T-helper 2 cell treated with Interferon-gamma antibody and Interleukin-4, amounts not matched to agents 100 ng/mL and 5 ng/mL, for 36 hours (primary cell): Measurements from ENCODE around the gene PYGL. TPM values are rescaled to one million over a fixed set of nuclear protein-coding genes. Genes with fewer than 3 reads are reported as not detected.
"Not testable (repeated sequence)": the region's sequence is repeated elsewhere in the genome, so short reads cannot be mapped to it uniquely, and the experiment has no call there.

ENCODE experiments used
- intact Hi-C: fragments of 100-400 bp; cut with micrococcal nuclease; formaldehyde crosslinking; loops from one replicate; pipeline ENCODE4 v1.15.1; 2023
- total RNA-seq: library from RNA; stranded (reverse); gene quantifications from 2 replicates; pipeline ENCODE4 v1.2.3, GENCODE V29; 2022

The PYGL gene
- total RNA-seq, 1 donor from 2014 or later: 0.66 TPM

DNA sequence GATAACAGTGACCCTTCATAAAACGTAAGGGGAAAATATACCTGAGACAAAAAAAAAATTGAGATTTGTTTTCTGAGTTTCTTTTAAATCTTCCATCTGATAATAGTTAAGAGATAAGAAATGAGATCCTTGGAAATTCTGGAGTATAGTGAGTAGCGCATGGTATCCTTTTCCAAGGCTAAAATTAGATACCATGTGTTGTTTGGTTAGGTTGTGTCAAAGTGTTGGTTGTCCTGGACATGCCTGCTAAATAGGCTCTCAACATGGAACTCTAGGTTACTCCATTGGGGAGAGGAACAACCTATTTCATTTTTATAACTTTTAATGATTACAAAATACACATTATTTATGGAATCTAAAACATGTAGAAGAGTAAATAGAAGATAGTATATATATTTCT, 14.8 kb downstream of the PYGL start:
- intact Hi-C loops: no loop called here

DNA sequence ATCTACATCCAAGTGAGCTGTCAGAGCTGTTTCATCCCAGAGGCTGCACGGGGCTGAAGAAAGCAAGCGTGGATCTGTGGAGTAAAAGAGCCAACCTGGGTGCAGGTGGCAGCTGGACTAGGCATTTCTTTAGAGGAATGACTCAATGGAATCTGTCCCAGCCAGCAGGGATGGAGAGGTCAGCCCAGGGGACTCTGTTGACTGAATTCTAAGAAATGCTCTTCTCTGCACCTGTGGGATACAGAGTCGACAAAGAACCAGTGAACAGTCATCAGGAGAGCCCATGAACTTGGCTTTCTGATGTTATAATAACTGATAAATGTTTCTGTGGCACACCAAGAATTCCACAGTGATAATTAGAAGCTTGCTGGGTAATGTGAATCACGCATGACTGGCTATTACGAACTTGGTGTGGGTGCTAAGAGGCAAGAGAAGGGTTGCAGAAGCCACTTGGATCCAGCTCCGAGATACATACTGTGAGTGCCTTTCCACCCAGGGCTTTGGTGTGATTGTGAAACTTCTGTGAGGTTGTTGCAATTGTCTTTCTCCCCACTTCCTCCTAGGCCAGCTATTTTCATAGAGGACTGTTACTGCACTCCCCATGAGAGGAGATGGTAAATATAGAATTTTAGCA, 16.2 kb downstream of the PYGL start:
- intact Hi-C loops: no loop called here

DNA sequence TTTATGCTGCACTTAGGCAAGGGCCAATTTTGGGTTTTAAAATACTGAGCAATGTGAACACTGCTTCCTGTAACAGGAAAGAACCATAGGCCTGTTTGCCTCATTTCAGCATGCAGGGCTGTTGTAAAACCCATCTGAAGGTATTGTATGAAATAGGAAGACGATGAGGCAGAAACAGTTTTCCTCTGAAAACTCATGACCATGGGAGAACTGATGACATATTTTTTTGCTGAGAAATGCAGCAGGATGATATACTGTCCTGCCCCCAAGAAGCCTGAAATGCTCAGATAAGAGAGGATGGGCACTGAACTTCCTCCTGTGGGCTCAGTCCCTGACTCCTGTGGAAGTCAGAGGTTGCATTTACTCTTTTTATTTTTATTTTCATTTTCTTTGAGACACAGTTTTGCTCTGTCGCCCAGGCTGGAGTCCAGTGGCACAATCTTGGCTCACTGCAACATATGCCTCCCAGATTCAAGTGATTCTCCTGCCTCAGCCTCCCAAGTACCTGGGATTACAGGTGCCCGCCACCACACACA, 17.4 kb downstream of the PYGL start:
- intact Hi-C loops: no loop called here

DNA sequence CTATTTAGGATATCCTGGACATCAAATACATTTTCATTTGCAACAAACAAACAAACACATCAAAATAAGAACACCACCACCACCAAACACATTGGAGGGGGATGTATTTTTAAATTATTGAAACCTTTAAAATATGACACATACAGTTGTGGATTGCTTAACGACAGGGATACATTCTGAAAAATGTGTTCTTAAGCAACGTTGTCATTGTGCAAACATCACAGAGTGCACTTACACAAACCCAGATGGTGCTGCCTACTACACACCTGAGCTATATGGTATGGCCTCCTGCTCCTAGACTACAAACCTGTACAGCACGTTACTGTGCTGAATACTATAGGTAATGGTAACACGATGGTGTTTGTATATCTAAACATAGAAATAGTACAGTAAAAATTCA, 19.4 kb downstream of the PYGL start:
- intact Hi-C loops: no loop called here

DNA sequence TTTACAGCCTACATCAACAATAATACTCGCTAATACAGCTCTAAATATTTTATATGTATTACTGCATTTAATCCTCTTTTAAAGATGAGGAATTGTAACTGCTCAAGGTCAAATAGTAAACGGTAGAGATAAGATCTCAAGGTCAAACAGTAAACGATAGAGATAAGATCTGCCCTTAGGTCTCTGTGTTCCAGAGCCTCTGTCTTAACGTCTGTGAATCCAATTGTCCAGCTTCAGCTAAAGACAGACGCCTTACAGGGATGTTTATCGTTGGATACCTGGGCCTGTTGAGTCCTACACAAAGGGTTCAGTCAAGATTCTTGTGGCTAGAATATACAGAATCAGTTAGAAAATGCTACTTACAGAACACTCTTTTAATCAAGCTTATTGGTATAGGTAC, 20.0 kb downstream of the PYGL start:
- intact Hi-C loops: no loop called here

DNA sequence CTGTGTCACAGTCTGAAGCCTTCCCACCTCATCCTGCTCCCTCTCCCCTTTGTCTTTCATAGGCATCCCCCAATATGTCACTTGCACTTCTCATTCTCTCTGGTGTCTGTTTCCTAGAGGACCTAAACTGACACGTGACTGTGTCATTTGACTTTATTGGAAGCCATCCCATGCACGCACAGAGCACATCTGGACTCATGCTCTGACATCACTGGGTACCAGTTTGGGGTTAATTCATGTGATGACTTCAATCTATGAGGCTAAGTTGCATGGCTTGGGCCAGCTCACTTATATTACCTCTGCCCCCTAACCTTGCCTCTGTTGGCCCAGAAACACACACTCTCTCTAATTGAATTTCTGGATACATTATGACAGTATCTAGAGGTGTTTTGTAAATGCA, 21.5 kb downstream of the PYGL start:
- intact Hi-C loops: no loop called here

DNA sequence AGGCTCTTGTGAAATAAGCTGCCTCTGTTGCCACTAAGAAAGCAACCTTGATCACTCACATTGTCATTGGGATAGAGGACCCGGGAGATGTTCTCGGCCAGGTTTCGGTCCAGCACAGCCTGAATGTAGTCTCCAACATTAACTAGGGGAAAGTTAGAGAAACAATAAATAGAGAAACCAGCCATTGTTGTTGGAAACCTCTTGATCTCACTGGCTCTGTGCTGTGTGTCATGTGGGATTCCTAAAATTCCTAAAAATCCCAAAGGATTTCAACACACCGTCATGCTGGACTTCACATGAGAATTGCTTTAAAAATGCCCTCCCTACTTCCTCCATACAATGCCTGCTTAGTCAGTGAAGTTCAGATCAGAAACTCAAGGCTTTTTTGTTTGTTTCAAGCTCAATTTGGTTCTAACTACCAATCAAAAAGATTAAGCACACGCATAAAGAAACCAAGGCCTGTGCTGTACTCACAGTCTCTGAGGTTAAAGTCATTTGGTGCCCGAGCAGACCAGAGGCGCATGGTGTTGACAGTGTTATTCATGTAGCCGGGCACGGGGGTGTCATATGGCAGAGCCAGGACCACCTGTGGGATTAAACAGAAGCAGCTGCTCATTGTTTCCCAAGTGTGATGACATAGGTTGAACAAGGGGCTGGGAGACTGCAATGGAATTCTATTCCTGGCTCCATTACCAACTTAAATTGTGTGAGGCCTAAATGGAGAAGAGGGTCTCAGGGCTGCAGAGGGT, 23.6 kb downstream of the PYGL start:
- intact Hi-C loops: no loop called here

DNA sequence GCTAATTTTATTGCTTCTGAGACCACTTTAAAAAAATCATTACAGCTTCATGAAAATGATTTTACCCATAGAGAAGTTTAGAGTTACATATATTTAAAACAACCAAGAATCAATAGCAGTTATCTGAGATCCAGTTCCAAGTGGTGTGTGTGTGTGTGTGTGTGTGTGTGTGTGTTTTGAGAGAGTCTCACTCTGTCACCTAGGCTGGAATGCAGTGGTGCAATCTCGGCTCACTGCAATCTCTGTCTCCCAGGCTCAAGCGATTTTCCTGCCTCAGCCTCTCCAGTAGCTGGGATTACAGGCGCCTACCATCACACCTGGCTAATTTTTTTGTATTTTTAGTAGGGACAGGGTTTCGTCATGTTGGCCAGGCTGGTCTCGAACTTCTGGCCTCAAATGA, 24.8 kb downstream of the PYGL start:
- intact Hi-C loops: not testable (repeated sequence)

DNA sequence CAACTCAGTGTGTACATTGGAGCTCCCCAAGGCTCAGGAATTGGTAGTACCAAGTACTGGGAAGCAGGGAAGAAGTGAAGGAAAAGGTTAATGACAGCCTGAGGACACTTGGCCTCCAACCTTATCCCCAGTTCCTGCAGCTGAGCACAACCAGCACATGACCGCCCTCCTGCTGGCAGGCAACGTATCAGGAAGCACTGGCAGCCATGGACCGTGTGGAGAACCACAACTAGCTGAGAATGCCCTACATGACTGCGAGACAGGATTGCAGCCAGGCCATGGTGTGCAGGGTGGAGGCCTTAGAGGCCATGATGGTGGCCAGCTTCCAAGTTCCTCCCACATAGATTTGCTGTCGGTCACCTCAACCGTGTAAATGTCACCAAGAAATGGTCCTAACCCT, 26.8 kb downstream of the PYGL start:
- intact Hi-C loops: no loop called here

DNA sequence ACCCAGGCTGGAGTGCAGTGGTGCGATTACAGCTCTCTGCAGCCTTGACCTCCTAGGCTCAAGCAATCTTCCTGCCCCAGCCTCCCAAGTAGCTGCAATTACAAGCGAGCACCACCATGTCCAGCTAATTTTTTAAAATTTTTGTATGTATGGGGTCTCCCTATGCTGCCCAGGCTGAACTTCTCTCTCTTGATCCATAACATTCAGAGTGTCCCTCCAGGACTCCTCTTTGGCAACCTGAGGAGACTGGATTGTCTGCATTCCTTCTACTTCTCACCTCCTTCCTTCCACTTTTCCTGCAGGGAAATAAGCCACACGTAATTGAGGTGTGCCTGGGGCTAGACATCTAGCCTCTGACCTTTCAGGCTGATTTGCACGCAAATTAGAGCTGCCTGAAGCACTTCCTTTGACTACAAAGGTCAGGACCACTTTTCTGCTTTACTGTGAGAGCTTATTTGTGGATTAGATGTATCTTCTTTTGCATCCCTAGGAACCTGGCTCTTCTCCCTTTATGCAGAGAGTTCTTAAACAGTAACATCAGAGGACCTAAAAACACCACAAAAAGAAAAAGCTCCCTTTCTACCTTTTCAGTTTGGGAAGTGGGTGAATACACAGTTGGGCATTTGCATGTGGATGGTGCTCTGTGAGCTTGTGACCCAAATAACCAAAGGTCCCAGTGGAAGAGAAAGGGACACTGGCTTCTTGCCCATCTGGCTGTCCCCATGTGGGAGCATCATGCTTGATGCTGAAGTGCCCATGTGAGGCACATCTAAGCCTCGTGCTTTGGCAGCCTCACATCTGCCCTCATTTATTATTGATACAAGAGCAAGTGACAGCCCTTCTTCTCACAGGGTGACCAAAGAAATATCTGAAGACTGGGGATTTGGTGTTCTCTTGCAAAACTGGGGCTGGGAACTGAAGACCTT, 33.5 kb downstream of the PYGL start:
- intact Hi-C loops: no loop called here

DNA sequence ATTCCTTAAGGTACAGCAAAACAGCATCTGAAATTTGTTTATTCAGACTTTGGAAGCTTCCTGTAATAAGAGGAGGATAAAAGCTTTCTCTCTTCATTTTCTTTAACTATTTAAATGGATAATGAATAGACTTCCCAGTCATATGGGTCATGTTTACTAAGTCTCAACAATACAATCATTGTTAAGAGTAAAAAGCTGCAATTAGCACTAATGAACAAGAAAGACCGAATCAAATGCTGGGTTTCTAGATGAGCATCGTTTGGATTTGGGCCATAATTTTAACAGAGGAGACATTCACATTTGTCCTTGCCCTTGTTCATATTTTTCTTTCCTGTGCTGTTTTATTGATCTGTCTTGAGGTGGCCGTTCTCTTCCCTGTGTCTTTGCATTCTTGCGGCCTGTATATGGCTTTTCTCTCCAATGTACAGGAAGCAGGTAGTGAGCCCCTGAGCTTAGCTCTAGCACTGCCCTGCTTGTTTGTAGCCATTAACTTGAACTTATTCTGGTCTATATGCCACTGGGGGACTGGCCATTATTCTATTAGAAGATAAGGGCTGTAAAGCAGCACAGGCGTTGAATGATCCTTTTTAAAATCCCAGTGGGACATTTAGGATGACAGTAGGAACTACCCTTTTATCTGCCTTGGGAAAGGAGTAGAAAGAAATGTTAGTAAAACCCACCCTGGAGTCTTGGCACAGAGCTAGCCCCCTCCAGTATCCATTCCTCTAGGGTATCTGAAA, 37.8 kb downstream of the PYGL start:
- intact Hi-C loops: no loop called here

DNA sequence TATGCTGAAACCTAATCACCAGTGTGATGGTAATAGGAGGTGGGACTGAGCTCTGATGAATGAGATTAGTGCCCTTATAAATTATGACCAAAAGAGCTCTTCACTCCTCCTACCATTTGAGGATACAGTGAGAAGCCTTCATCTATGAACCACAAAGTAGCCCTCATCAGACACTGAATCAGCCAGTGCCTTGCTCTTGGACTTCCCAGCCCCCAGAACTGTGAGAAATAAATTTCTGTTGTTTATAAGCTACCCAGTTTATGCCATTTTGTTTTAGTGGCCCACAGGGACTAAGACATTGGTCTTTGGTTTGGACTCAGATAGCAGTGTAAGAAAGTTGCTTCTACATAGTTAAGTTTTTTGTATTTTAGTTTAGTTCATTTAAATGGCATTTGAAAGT, 39.6 kb downstream of the PYGL start:
- intact Hi-C loops: no loop called here

DNA sequence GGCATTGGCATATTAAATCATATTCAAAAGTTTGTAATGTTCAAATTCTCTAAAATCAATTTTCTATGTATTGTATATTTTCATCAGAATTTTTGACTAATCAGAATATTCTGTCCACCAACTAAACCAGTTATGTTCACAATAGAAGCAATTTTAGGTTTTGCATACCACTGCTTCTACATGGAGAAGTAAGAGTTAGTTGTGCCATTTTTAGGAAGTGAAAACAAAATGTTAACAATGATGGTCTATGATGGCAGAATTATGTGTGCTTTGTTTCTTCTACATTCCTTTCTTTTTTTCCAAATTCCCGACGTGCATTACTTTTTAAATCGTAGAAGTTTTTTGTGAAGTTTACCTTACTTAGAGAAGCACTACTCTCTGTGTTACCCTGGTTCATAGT, 42.9 kb downstream of the PYGL start:
- intact Hi-C loops: no loop called here

DNA sequence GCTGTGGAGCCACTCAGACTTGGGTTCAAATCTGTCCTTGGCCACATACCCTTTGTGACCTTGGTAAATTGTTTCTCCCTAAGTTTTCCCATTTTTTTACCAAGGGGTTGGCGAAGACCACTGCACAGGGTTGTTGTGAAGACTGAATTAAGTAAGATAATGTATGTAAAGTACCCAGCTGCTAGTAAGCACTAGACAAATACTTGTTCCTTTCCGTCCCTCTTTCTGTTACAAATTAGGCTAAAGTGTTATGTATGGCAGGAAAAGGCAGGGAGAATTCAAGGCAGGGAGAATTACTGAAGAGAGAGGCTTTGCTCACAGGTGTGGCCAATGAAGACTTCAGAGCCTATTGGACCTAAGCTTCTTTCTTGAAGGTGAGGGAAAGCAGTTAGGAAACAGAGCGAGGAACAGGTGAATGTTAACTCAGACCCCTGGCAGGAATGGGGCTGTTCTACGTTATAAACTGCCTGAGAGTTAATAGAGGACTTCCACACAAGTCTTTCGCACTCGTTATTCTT, 46.6 kb downstream of the PYGL start:
- intact Hi-C loops: no loop called here

DNA sequence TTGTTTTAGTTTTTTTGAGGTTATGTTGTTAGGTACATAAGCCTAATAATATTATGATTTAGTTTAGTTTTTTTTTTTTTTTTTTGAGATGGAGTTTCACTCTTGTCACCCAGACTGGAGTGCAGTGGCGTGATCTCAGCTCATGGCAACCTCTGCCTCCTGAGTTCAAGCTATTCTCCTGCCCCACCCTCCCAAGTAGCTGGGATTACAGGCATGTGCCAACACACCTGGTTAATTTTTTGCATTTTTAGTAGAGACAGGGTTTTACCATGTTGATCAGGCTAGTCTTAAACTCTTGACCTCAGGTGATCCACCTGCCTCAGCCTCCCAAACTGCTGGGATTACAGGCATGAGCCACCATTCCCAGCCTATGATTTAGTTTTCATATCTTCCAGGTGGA, 47.3 kb downstream of the PYGL start:
- intact Hi-C loops: not testable (repeated sequence)

DNA sequence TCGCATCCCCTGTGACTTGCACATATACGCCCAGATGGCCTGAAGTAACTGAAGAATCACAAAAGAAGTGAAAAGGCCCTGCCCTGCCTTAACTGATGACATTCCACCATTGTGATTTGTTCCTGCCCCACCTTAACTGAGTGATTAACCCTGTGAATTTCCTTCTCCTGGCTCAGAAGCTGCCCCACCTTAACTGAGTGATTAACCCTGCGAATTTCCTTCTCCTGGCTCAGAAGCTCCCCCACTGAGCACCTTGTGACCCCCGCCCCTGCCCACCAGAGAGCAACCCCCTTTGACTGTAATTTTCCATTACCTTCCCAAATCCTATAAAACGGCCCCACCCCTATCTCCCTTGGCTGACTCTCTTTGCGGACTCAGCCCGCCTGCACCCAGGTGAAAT, 47.9 kb downstream of the PYGL start:
- intact Hi-C loops: not testable (repeated sequence)

DNA sequence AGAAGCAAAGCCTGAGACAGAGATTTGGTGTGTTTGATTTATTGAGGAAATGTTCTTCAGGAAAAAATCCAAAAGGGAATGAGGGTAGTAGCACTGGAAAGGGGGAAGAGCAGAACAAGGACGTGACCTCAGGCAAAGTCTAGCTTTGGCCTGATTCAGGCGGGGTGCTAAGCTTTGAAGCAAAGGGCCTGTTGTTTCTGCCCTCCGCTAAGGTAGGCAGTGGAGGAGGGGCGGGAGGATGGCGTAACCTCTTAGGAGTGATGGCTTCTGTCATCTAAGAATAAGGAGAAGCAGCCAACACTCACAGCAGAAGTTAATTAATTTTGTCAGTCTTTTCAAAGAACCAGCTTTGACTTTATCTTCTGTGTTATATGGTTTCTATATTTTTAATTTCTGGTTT, 52.0 kb downstream of the PYGL start:
- intact Hi-C loops: no loop called here

DNA sequence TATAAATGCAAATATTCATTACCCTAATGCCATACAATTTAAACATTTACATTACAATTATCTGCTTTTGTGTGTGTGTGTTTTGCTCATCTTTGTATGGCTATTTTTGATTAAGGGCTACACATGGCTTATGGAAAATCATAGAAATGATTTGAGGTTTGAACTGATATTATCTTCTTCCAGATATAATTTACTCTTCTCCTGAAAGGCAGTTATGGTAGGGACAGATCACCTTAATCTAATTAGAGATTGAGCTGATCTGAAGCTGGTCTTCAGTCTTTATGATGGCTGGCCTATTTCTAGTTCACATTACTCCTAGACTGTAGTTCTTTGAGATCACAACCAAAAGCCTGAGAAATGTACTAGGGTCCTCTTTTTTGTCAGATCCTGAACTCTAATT, 56.8 kb downstream of the PYGL start:
- intact Hi-C loops: no loop called here

DNA sequence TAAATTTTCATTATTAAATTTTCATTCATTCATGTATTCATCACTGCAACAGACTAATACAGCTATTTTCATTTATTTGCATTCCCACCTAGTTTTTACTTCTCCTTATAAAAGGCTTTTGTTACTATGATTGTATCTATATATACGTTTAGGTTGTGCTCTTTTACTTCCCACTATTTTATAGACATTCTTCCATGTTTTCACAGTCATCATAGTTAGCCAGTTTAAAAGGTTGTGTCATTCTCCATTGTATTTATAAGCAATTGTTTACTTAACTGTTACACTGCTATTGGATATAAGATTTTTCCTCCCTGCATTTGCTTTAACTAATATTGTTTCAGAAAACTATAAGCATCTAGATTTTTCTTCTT, 60.5 kb downstream of the PYGL start:
- intact Hi-C loops: no loop called here

DNA sequence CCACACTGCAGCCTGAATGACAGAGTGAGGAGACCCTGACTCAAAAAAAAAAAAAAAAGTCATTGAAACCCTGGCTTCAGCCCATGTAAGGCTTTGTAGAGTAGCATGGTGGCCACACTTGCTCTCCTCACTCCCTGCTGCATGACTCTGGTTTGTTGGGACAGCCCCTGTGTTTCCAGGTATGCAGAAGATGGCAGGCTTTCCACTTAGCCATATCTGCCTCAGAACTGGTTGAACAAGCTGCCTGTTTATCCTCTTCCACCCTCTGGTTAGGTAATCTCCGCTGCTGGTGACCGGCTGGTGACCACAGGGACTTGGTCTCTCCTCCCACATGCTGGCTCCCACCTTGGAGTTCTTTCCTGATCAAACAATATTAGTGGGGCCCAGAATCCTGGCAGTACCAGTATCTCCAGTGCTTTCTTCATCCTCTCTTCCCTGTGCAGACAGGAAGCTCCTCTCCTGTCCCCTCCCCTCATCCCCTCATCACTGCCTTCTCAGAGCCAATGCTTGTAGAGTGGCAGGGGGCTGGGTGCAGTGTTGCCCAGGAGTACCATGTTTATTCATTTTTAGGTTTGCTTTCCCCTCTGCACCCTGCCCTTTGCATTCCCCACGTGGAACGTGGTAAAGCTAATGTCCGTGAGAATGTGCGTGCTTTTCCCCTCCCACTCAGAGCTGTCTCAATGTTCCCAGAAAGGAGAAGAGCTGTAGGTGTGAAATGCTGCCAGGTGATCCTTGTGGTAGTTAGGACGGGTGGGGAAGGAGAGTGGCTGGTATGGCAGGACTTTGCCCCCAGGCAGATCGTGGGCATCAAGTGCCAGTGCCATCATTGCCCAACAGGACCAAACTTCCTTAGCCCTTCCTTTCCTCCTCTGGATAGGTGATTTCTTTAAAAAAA, 61.1 kb downstream of the PYGL start:
- intact Hi-C loops: no loop called here
